Endometrium (tissue), 2 donors: ENCODE results near the gene ZBED4.

Source experiments
- FAIRE-seq: peaks from 2 replicates; lab custom pipeline; 2012; peaks lifted over from hg19 to GRCh38; lab: Jason Lieb, UNC
- donor health status: control.
- donor health status: control.

ZBED4 gene

DNA sequence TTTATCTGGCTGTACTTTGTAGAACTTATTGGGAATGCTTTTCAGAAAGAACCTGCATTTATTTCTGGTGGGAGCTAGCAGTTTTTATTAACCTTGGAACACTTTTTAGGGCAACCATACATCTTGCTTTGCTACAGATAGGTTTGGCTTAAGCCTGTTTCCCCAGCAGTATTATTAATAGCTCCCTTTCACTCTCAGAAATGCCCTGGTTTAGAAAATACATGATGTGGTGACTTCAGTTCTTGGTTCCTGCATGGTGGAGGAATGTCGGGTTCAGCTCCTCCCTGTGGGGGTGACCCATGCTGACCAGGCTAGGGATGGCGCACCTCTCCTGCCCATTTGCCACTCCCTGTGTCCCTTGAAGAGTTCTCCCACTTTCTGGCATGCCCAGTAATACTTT, 28.2 kb downstream of the ZBED4 start:
- FAIRE-seq: no peak

DNA sequence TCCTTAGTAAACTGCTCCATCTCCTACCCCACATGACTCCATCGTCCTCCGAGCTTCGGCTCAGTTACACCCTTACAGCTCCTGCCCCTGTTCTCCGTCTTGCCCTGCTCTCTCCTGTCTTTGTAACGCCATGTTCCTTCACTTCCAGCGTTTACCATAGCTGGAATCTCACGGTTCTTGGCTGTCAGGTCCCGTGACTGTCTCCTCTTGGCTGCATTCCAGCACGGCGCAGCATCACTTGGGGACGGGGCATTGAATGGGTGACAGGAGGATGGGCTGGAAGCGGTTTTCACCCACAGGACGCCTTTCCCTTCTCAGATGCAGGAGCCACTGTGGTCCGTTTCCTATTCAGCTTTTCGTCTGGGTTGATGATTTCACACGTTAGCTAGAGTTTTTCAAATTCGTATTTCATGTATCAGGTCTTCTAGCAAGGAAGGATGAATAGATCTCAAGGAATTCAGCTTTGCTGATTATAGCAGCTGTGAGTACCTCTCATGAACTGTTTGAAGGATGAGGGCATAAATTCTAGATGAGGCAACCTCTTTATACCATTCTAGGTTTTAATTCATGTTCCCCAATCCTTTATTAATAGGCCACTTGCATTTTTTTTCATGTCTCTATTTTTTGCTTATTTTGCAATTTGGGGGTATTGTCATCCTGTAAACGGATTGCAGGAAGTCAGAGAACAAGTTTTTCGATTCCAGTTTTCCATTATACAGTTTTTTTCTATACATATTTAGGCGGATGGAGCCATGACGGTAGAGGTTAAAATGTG, 29.1 kb downstream of the ZBED4 start:
- no peak for FAIRE-seq

DNA sequence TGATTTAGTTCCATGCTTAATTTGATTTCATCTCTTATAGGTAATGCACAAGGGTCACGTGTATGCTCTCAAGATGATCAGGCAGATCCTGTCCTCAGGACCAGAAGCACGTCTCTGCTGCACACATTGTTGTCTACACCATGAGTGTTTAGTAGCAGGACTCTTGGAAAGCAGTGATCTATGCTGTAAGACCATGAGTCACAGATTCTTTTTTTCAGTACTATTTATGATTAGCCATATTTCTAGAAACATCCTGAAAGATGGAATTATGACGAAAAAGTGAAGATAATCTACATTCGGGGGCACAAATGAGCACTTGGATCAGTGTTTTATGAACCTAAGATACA, 29.6 kb downstream of the ZBED4 start:
- no peak for FAIRE-seq

DNA sequence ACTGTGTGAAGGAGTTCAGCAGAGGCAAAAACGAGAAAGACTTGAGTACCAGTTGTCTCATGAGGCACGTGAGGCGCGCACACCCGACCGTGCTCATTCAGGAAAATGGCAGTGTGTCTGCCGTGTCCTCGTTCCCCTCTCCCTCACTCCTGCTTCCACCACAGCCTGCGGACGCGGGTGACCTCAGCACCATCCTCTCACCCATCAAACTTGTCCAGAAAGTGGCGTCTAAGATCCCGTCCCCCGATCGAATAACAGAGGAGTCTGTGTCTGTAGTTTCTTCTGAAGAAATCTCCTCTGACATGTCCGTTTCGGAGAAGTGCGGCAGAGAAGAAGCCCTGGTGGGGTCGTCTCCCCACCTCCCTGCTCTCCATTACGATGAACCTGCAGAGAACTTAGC, 30.4 kb downstream of the ZBED4 start:
- FAIRE-seq: no peak

DNA sequence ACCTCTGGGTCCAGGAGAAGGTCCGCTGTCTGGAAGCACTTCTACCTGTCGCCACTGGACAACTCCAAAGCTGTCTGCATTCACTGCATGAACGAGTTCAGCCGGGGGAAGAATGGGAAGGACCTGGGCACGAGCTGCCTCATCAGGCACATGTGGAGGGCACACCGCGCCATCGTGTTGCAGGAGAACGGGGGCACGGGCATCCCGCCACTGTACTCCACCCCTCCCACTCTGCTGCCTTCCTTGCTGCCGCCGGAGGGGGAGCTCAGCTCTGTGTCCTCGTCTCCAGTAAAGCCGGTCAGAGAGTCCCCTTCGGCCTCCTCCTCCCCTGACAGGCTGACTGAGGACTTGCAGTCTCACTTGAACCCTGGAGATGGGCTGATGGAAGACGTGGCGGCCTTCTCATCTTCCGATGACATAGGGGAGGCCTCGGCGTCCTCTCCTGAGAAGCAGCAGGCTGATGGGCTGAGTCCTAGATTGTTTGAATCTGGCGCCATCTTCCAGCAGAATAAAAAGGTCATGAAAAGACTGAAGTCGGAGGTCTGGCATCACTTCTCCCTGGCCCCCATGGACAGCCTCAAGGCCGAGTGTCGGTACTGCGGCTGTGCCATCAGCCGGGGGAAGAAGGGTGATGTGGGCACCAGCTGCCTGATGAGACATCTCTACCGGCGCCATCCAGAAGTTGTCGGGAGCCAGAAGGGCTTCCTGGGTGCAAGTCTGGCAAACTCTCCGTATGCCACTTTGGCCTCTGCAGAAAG, 31.0 kb downstream of the ZBED4 start:
- FAIRE-seq: no peak

DNA sequence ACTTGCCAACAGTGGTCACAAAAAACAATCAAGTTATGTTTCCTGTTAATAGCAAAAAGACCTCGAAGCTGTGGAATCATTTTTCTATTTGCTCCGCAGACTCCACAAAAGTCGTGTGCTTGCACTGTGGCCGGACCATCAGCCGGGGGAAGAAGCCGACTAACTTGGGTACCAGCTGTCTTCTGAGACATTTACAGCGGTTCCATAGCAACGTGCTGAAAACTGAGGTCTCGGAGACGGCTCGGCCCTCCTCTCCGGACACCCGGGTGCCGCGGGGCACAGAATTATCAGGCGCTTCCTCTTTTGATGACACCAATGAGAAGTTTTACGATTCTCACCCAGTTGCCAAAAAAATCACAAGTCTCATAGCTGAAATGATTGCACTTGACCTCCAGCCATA, 31.6 kb downstream of the ZBED4 start:
- no peak for FAIRE-seq

DNA sequence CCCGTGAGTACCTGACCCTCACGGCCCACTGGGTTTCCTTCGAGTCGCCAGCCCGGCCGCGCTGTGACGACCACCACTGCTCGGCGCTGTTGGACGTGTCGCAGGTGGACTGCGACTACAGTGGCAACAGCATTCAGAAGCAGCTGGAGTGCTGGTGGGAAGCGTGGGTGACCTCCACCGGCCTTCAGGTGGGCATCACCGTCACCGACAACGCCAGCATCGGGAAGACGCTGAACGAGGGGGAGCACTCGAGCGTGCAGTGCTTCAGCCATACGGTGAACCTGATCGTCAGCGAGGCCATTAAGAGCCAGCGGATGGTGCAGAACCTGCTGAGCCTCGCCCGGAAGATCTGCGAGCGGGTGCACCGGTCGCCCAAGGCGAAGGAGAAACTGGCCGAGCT, 32.2 kb downstream of the ZBED4 start:
- no peak for FAIRE-seq

DNA sequence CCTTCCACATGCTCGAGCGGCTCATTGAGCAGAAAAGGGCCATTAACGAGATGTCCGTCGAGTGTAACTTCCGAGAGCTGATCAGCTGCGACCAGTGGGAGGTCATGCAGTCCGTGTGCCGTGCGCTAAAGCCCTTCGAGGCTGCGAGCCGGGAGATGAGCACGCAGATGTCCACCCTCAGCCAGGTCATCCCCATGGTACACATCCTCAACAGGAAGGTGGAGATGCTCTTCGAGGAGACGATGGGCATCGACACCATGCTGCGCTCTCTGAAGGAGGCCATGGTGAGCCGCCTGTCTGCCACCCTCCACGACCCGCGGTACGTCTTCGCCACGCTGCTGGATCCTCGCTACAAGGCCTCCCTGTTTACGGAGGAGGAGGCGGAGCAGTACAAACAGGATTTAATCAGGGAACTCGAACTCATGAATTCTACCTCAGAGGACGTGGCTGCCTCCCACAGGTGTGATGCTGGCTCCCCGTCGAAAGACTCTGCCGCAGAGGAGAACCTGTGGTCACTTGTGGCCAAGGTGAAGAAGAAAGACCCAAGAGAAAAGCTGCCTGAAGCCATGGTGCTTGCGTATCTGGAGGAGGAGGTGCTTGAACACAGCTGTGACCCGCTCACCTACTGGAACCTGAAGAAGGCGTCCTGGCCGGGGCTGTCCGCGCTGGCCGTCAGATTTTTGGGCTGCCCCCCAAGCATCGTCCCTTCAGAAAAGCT, 32.9 kb downstream of the ZBED4 start:
- FAIRE-seq: no peak

DNA sequence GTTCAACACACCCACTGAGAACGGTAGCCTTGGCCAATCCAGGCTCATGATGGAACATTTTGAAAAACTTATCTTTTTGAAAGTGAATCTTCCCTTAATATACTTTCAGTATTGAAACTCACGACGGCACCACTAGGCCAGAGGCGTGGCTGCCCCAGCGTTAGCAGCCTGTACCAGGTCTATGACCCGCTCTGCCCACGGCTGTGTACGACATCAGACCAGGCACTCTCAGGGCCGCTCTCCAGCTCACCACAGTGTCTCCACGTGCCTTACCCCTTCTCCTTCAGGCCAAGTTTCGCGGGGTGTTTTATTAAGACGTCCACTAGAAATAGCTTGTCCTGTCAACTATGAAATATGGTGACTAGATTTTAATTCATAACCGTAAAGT, 33.4 kb downstream of the ZBED4 start:
- no peak for FAIRE-seq

DNA sequence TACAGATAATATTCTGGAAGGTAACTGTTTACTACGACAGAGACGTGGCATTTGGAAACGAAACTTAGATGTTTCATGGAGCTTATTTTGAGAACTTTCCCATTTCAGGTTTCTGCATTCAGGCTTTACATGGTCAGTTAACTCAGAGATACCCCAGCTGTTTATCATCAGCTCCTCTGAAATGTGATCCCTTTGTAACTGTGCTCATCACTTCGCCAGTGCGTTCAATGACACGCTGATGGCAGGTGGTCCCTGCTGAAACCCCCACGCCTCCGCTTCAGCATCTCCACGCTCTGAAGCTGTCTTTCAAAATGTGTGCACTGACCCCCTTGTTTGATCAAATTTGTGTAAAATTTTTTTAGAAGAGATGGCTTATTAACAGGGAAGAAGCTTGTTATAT, 34.1 kb downstream of the ZBED4 start:
- FAIRE-seq: no peak

DNA sequence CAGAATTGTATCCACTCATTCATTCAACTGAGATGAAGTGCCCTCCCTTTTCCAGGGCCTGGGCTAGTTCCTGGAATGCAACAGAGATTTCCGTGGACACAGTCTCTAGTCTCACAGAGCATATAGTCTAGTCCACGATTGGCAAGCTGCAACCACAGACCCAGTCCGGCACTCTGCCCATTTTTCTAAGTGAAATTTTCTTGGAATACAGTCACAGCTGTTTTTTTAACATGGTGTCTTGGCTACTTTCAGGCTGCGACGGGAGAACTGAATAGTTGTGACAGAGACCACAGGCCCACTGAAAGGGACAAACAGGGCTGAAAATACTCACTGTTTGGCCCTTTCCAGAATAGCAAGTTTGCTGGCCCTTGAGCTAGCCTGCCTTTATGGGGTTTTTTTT, 35.4 kb downstream of the ZBED4 start:
- no peak for FAIRE-seq

DNA sequence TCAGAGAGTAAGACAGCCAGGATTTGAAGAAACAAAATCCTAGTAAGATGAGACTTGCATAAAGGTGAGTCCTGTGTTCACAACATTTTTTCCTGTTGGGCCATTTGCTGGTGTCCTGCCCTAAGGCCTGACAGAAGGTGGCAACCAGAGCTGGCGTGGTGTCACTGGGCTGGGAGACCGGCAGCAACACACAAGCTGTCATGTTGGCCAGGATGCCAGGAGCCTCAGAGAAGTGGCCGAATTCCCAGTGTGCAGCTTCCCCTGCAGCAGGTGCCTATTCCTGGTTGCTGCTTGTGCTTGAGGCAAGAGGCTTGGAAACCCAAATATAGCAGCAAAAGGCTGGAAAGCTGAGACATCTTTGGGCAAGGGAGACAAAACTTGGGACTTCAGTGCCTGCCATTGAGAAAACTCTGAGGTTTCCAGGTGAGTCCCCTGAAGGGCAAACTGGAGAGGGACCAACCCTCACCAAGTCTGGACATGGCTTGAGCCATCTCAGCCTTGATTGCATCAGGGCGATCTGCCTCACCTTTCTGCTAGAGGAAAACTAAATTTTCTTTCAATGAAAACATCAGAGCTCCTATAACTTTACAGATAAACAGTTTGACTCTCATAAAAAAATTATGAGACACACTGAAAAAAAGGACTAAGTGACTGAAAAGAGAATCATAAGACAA, 38.7 kb downstream of the ZBED4 start:
- FAIRE-seq: no peak

DNA sequence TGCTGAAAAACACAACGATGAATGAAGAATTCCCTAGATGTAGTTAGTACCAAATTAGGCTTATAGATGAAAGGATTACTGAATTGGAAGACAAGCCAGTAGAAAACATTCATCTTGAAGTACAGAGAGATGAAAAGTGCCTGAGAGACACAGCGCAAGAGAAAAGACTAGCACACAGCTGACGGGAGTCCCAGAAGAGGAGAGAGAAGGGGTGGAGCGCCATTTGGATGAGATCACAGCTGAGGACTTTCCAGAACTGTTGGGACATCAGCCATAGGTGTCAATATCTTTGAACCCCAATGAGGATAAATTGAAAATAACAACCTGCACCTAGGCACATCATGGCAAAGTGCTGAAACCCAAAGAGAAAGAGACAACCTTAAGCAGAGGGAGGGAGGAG, 39.4 kb downstream of the ZBED4 start:
- no peak for FAIRE-seq

DNA sequence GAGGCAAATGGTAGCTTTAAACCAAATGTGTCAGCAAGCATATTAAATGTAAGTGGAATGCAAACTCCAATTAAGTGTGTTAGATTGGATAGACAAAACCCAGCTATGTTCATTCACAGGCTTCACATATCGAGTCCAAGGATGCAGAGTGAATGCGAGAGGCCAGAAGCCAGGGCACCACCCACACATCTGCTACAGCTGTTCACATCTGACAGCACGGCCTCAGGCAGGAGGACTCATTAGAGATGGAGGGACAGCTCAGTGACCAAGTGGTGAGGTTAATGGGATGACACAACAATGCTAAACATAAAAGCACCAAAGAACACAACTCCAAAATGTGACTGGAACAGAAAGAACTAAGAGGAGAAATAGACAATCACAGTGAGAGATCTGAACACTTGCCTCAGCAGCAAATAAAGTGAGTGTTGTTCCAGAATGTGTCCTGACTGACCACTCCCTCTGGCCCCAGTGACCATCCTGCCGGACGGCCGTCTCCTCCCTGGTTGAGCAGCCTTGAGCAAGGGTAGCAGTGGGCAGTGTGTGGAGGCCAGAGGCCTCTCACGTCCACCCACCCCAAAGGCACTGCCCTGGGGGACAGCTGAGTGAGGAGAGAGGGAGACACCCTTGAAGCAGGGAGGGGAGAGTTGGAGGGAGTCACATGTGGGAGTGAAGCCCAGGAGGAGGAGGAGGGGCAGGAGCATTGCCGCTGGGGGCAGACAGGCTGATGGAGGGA, 40.8 kb downstream of the ZBED4 start:
- FAIRE-seq: no peak

DNA sequence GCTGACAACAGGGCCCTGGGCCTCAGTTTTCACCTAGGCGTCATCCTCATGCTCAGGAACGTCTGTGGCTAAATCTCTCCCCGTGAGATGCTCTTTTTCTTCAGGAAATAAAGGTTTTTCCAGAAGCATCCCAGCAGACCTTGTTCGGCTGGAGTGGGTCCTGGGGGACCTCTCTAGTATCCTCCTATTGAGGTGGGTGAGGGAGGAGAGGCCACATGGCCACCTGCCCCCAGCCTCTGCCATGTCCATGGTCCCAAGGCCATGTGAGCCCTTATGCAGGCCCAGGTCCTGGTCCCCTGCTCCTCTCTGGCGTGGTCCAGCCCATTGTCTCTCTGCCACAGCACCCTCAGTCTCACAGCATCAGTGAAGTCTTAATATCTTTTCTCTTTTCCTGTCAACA, 42.6 kb downstream of the ZBED4 start:
- FAIRE-seq: no peak

DNA sequence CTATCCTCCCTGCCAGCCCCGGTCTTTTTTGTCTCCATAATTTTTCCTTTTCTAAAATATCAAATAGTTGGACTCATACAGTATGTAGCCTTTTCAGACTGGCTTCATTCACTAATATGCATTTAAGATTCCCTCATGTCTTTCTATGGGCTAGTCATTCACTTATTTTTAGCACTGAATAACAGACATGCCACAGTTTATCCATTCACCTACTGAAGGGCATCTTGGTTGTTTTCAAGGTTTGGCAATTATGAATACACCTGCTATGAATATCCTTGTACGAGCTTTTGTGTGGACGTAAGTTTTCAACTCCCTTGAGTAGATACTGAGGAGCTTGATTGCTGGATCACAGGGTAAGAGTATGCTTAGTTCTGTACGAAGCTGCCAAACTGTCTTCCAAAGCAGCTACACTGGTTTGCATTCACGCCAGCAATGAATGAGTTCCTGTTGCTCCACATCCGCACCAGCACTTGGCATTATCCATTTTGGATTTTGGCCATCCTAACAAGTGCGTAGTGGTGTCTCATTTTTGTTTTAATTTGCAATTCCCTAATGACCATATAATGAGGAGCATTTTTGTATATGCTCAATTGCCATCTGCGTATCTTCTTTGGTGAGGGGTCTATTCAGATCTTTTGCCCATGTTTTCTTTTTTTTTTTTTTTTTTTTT, 43.5 kb downstream of the ZBED4 start:
- FAIRE-seq: no peak

DNA sequence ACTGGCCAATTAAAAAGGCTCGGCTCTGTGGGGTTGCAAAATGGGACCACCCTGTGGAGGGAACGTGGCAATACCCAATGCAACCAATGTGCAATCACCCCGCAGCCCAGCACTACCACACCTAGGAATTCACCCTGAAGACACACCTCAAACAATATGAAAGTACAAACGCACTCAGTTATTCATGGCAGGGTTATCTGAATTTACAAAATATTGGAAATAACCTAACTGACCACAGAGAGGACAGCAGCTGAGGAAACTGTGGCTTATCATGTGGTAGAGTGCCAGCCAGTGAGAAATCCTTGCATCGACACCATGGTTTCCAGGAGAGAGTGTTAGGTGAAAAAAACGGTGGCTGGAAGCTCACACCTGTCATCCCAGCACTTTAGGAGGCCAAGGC, 45.9 kb downstream of the ZBED4 start:
- no peak for FAIRE-seq

DNA sequence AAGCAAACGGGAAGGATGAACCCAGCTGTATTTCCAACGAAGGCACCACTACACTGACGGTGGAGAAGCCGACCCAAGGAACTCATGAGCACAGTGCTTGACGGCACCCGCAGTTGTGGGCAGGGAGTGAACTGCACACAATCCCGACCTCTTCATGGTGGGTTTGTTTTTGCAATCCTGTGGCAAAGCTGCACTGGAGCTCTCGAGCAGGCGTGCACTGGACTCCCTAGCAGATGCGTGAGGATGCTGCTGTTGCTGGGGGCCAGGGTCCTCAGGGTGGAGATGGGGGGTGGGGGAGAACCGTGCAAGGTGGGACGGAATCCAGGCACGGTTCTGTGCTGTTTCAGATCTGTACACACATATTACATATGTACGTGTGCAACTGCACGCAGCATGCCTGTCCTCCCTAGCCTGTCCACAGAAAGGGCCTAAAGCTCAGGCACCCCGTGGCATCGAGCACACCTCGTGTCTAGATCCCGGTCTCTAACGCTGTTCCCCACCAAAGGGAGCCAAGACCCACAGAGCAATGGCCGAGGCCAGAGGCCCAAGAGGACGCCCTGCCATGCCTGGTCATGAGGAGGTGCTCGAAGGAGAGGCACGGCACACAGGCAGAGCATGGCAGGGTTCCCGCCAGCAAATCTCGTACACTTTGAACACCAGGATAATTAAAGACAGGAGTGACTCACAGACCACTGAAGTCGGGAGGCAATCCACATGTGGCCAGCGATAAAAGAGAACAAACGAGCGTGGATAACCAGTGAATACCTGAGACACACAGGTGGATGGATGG, 47.0 kb downstream of the ZBED4 start:
- no peak for FAIRE-seq

DNA sequence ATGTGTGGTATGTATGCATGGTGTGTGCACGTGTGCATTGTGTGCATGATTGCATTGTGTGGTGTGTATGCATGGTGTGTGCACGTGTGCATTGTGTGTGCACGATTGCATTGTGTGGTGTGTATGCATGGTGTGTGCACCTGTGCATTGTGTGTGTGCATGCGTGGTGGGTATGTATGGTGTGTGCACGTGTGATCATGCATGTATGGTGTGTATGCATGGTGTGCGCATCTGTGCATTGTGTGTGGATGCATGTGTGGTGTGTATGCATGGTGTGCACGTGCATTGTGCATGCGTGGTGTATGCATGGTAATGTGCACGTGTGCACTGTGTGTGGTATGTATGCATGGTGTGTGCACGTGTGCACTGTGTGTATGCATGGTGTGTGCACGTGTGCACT, 47.8 kb downstream of the ZBED4 start:
- FAIRE-seq: no peak

DNA sequence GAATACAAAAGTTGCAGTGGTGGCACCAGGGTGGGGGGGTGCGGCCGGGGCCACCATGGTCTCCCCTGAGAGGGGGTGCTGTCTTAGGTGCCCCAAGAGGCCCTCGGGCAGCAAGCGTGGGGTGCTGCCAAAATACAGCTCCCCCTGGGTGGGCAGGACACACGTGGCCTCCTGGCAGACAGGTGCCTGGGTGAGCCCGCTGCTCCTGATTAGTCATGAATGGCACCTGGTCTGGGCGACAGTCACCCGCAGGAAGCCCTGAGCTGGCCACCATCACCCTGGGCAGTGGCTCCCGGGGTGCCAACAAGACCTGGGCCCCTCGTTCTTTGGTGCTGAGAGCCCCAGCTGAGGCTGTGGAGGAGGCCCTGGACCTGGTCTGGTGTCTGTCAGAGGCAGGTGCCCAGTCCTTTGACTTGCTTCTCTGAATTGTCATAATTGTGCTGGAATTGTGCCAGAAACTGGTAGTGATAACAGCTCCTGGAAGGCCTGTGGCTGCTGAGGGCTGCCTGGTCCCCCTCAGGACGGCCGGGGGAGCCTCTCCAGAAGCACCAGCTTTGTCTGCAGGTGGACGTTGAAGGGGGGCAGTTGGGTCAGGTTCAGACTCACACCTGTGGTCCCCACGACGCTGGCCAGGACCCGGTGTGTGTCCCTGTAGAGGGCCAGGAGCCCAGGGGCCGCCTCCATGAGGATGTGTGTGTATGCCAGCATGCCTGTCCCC, 49.8 kb downstream of the ZBED4 start:
- no peak for FAIRE-seq
